HEK293 (cell line): ENCODE measurements around the gene BLOC1S3.
A peak's percentile ranks its signal among the peaks of the same experiment; 100 is the strongest.

ENCODE experiments used
- CTCF ChIA-PET: fragments of 350-600 bp; formaldehyde crosslinking; extraction: SDS; loops from one replicate; lab custom pipeline; 2021; ENCODE audit warnings: antibody characterized with exemption; lab: Yijun Ruan, JAX
- POLR2A ChIA-PET: fragments of 300-600 bp; formaldehyde crosslinking; extraction: SDS; loops from one replicate; lab custom pipeline; 2020; ENCODE audit warnings: antibody characterized with exemption, inconsistent platforms; lab: Yijun Ruan, JAX
- H3K27ac ChIP-seq: fragments of 200-500 bp; sonication (Bioruptor generic); 2 replicates; pipeline ENCODE4 v1.5.1; 2014; ENCODE audit warnings: low read depth, low read length, control low read depth, inconsistent platforms; ENCODE audit errors: extremely low read depth
- H3K36me3 ChIP-seq, 2 experiments: fragments of 200-500 bp in 1 of 2; sonication (Bioruptor generic) in 1 of 2; 1 replicate in 1 of 2; 2 replicates in 1 of 2; pipeline ENCODE4 v1.5.1; 2014 to 2017; ENCODE audit warnings: inconsistent platforms in 2 of 2, low read length in 2 of 2; ENCODE audit not compliant: control insufficient read depth in 2 of 2, insufficient read depth in 1 of 2
- H3K4me1 ChIP-seq: fragments of 200-500 bp; sonication (Bioruptor generic); 2 replicates; pipeline ENCODE4 v1.5.1; 2014; ENCODE audit warnings: mild to moderate bottlenecking, low read length, inconsistent platforms; ENCODE audit not compliant: control insufficient read depth, insufficient read depth
- H3K4me3 ChIP-seq: 2 replicates; pipeline ENCODE4 v1.5.1; 2011; ENCODE audit warnings: low read depth, mild to moderate bottlenecking, control low read depth, low read length, moderate library complexity
- H3K9me3 ChIP-seq: fragments of 200-500 bp; sonication (Bioruptor generic); 2 replicates; pipeline ENCODE4 v1.5.1; 2014; ENCODE audit warnings: low read depth, low read length, inconsistent platforms; ENCODE audit not compliant: control insufficient read depth, insufficient read depth
- ATF2 ChIP-seq: fragments of 450-650 bp; formaldehyde crosslinking; IDR thresholded peaks from 2 replicates; pipeline ENCODE4 v1.5.1; 2016; ENCODE audit warnings: missing biosample characterization, missing genetic modification characterization, low read depth
- GLIS1 ChIP-seq: fragments of 450-650 bp; formaldehyde crosslinking; IDR thresholded peaks from 2 replicates; pipeline ENCODE4 v1.5.1; 2016; ENCODE audit warnings: missing biosample characterization, missing genetic modification characterization
- PRDM4 ChIP-seq: fragments of 450-650 bp; formaldehyde crosslinking; IDR thresholded peaks from 2 replicates; pipeline ENCODE4 v1.5.1; 2017; ENCODE audit warnings: missing biosample characterization, missing genetic modification characterization
- SP7 ChIP-seq: fragments of 450-650 bp; formaldehyde crosslinking; IDR thresholded peaks from 2 replicates; pipeline ENCODE4 v1.5.1; 2016; ENCODE audit warnings: missing biosample characterization, missing genetic modification characterization
- TRIM28 ChIP-seq: IDR thresholded peaks from 2 replicates; pipeline ENCODE4 v1.6.1; 2011; ENCODE audit warnings: low read length, control low read depth, borderline replicate concordance
- ZBTB11 ChIP-seq: fragments of 450-650 bp; formaldehyde crosslinking; conservative IDR thresholded peaks from 2 replicates; pipeline ENCODE4 v1.5.1; 2016; ENCODE audit warnings: low read depth, missing biosample characterization, missing genetic modification characterization
- ZBTB48 ChIP-seq: fragments of 450-650 bp; formaldehyde crosslinking; IDR thresholded peaks from 2 replicates; pipeline ENCODE4 v1.5.1; 2016; ENCODE audit warnings: missing biosample characterization, missing genetic modification characterization
- ZIC2 ChIP-seq: fragments of 450-650 bp; formaldehyde crosslinking; IDR thresholded peaks from 2 replicates; pipeline ENCODE4 v1.5.1; 2016; ENCODE audit warnings: missing biosample characterization, missing genetic modification characterization
- ZNF121 ChIP-seq: fragments of 450-650 bp; formaldehyde crosslinking; IDR thresholded peaks from 2 replicates; pipeline ENCODE4 v1.5.1; 2016; ENCODE audit warnings: missing biosample characterization, missing genetic modification characterization
- ZNF132 ChIP-seq: fragments of 450-650 bp; formaldehyde crosslinking; IDR thresholded peaks from 2 replicates; pipeline ENCODE4 v1.5.1; 2017; ENCODE audit warnings: missing biosample characterization, missing genetic modification characterization, borderline replicate concordance
- ZNF148 ChIP-seq: fragments of 450-650 bp; formaldehyde crosslinking; IDR thresholded peaks from 2 replicates; pipeline ENCODE4 v1.5.0; 2017; ENCODE audit warnings: missing biosample characterization, missing genetic modification characterization, borderline replicate concordance
- ZNF175 ChIP-seq: fragments of 450-650 bp; formaldehyde crosslinking; IDR thresholded peaks from 2 replicates; pipeline ENCODE4 v1.5.1; 2016; ENCODE audit warnings: missing biosample characterization, missing genetic modification characterization
- ZNF19 ChIP-seq: fragments of 450-650 bp; formaldehyde crosslinking; IDR thresholded peaks from 2 replicates; pipeline ENCODE4; 2016; ENCODE audit warnings: missing biosample characterization, missing genetic modification characterization, low read depth
- ZNF24 ChIP-seq: fragments of 450-650 bp; formaldehyde crosslinking; IDR thresholded peaks from 2 replicates; pipeline ENCODE4 v1.5.1; 2016; ENCODE audit warnings: missing biosample characterization, missing genetic modification characterization
- ZNF571 ChIP-seq: fragments of 450-650 bp; formaldehyde crosslinking; IDR thresholded peaks from 2 replicates; pipeline ENCODE4 v1.5.0; 2017; ENCODE audit warnings: missing biosample characterization, missing genetic modification characterization
- ZNF580 ChIP-seq: fragments of 450-650 bp; formaldehyde crosslinking; IDR thresholded peaks from 2 replicates; pipeline ENCODE4 v1.5.1; 2016; ENCODE audit warnings: missing biosample characterization, missing genetic modification characterization
- ZNF623 ChIP-seq: fragments of 450-650 bp; formaldehyde crosslinking; IDR thresholded peaks from 2 replicates; pipeline ENCODE4 v1.5.1; 2016; ENCODE audit warnings: missing biosample characterization, missing genetic modification characterization
- ZNF629 ChIP-seq: fragments of 450-650 bp; formaldehyde crosslinking; IDR thresholded peaks from 2 replicates; pipeline ENCODE4 v1.5.1; 2017; ENCODE audit warnings: missing biosample characterization, missing genetic modification characterization
- ZNF658 ChIP-seq: fragments of 450-650 bp; formaldehyde crosslinking; IDR thresholded peaks from 2 replicates; pipeline ENCODE4; 2016; ENCODE audit warnings: missing biosample characterization, missing genetic modification characterization
- ZNF670 ChIP-seq: fragments of 450-650 bp; formaldehyde crosslinking; IDR thresholded peaks from 2 replicates; pipeline ENCODE4 v1.5.1; 2016; ENCODE audit warnings: missing biosample characterization, missing genetic modification characterization, low read depth
- ZNF692 ChIP-seq: fragments of 450-650 bp; formaldehyde crosslinking; IDR thresholded peaks from 2 replicates; pipeline ENCODE4 v1.5.1; 2016; ENCODE audit warnings: missing biosample characterization, missing genetic modification characterization

Gene BLOC1S3

GRCh38 chr19:45130236-45130635, 48.3 kb upstream of the BLOC1S3 start:
- H3K27ac ChIP-seq, result no peak overlapping the region
- ChIA-PET POLR2A (interaction anchor here (1.2 kb wide), 1 partner anchor 38 kb away, joined by 8 read pairs; the partner anchor contains the start of gene PPP1R37), CTCF (no interaction called here)
- H3K36me3 ChIP-seq, result peaks cover 0 to 3% of the 10 kb centered on the region in 2 experiments; a peak in 2 of 3 replicates
- H3K9me3 ChIP-seq, result no peaks in the 10 kb centered on the region
- 0 out of 2 replicates have a peak, but pooled peaks cover 4% of the 10 kb centered on the region for H3K4me1 ChIP-seq
- no peak for TF ChIP-seq ZNF692 (tag by site-specific recombination)
- no peak for TF ChIP-seq TRIM28
- no peak for TF ChIP-seq ZNF670 (tag by site-specific recombination)
- no peak for TF ChIP-seq ZNF623 (tag by site-specific recombination)
- TF ChIP-seq ZBTB48, result no peak
- no peak for TF ChIP-seq ZBTB11 (tag by site-specific recombination)
- no peak for TF ChIP-seq ZNF658 (tag by site-specific recombination)
- TF ChIP-seq ZNF132 (tag by site-specific recombination), result no peak
- TF ChIP-seq ZNF19 (tag by site-specific recombination), result no peak
- no peak for TF ChIP-seq ZIC2 (tag by site-specific recombination)
- TF ChIP-seq ZNF580 (tag by site-specific recombination), result no peak
- no peak overlapping the region for H3K4me3 ChIP-seq

DNA sequence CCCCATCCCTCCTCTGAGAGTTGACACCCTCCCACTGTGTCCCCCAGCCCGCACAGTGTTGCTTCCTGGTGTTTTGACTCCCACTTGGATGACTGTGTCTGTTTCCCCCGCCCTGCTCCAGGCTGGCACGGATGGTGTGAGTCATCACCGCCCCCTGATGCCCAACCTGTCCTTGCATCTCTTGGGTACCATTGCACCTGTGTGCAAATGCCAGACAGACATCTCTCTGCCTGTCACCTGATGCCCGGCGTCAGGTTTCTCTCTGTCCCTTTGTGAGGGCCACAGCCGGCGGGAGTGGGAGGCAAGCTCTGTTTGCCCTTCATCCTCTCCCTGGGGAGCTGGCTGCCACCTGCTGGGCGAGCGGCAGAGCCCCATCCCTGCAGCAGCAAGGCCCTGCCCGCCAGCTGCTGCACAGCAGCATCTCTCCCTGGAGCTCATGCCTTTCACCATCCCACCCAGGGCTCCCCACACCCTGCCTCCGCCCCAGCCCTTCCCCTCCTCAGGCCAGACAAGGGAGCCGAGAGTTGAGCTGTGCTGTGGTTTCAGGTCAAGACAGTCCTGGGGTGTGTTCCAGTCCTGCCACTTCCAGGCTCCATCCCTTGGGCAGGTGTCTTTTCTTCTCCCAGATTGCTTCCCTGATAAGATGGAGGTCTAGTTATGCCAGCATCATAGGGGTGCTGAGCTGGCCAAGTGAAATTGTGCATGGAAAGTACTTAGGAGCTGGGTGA, 47.5 kb upstream of the BLOC1S3 start:
- Histone ChIP-seq H3K27ac (no peak overlapping the region), H3K9me3 (no peaks in the 10 kb centered on the region), H3K4me3 (no peak overlapping the region), H3K36me3 (peaks cover 0 to 3% of the 10 kb centered on the region in 2 experiments; a peak in 2 of 3 replicates), H3K4me1 (0 out of 2 replicates have a peak, but pooled peaks cover 4% of the 10 kb centered on the region)
- ChIA-PET POLR2A (interaction anchor here (0.6 to 1.2 kb wide), 3 partner anchors 33 to 229 kb away, joined by 4 to 8 read pairs (median 4); partner anchors contain the start of gene PPP1R37), CTCF (interaction anchor here (0.5 to 1.4 kb wide), 9 partner anchors 13 to 385 kb away, joined by 3 to 6 read pairs (median 4); no protein-coding TSS in a partner anchor)
- TF ChIP-seq ZNF175 (tag by site-specific recombination) (no peak), ZNF24 (tag by site-specific recombination) (no peak), ZNF571 (tag by site-specific recombination) (no peak), PRDM4 (no peak), ZNF19 (tag by site-specific recombination) (no peak), SP7 (tag by site-specific recombination) (no peak), ZNF148 (tag by site-specific recombination) (no peak), ZNF580 (tag by site-specific recombination) (no peak), ZNF629 (tag by site-specific recombination) (no peak), ZNF121 (tag by site-specific recombination) (no peak), ATF2 (tag by site-specific recombination) (no peak), GLIS1 (tag by site-specific recombination) (peak; percentile 82)
